SK-N-SH treated with all-trans-retinoic acid at 6 μM for 48 hours (cell line): Measurements from ENCODE around the gene MAP4K4.

Experiments used
- ISL1 ChIP-seq: fragments of 250-450 bp; sonication (Bioruptor Pico); IDR thresholded peaks from 2 replicates; pipeline ENCODE4 v2.1.2; 2022; ENCODE audit warnings: mild to moderate bottlenecking, moderate library complexity
- TF ChIP-seq, protein P1 (sequence below): fragments of 250-450 bp; sonication (Bioruptor Pico); IDR thresholded peaks from 2 replicates; pipeline ENCODE4 v1.5.1; 2021; ENCODE audit warnings: mild to moderate bottlenecking, moderate library complexity
- TF ChIP-seq, protein P2 (sequence below): fragments of 250-450 bp; sonication (Bioruptor Pico); IDR thresholded peaks from 2 replicates; pipeline ENCODE4 v1.8.0; 2020; ENCODE audit warnings: mild to moderate bottlenecking, moderate library complexity, borderline replicate concordance

DNA sequence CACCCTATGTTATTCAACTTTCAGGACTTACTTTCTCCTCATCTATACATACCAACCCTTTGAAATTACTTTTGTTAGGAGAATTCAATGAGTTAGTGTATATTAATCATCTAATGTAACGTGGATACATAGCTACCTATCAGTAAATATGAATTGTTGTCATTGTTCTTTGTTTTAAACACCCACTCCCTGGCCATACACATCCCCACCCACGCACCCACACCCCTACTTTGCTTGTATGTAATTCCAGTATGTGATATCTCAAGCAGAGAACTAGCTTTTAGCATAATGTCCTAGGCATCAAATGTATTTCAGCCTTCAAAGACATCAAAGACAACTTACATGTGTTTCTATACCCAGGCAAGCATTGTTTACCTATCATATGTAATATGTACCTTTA is 129.2 kb downstream of the MAP4K4 start:
- TF ChIP-seq ISL1 (CRISPR knock-in tag): no peak
- TF ChIP-seq, protein P1, sequence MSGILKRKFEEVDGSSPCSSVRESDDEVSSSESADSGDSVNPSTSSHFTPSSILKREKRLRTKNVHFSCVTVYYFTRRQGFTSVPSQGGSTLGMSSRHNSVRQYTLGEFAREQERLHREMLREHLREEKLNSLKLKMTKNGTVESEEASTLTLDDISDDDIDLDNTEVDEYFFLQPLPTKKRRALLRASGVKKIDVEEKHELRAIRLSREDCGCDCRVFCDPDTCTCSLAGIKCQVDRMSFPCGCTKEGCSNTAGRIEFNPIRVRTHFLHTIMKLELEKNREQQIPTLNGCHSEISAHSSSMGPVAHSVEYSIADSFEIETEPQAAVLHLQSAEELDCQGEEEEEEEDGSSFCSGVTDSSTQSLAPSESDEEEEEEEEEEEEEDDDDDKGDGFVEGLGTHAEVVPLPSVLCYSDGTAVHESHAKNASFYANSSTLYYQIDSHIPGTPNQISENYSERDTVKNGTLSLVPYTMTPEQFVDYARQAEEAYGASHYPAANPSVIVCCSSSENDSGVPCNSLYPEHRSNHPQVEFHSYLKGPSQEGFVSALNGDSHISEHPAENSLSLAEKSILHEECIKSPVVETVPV (CRISPR knock-in tag): no peak
- TF ChIP-seq, protein P2, sequence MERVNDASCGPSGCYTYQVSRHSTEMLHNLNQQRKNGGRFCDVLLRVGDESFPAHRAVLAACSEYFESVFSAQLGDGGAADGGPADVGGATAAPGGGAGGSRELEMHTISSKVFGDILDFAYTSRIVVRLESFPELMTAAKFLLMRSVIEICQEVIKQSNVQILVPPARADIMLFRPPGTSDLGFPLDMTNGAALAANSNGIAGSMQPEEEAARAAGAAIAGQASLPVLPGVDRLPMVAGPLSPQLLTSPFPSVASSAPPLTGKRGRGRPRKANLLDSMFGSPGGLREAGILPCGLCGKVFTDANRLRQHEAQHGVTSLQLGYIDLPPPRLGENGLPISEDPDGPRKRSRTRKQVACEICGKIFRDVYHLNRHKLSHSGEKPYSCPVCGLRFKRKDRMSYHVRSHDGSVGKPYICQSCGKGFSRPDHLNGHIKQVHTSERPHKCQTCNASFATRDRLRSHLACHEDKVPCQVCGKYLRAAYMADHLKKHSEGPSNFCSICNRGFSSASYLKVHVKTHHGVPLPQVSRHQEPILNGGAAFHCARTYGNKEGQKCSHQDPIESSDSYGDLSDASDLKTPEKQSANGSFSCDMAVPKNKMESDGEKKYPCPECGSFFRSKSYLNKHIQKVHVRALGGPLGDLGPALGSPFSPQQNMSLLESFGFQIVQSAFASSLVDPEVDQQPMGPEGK (CRISPR knock-in tag): no peak
